Measurements from ENCODE around the gene ARCN1.

The ARCN1 gene

GRCh38 chr11:118614511-118614910 is 42.3 kb downstream of the ARCN1 start:
- intact Hi-C loops (cut with DNase I): no loop called here
- peak in 8 of 42 donors; percentile 2 to 26 (median 8) for DNase-seq

- DNase-seq: peak in 8 of 42 donors; percentile 1 to 19 (median 14)
- intact Hi-C loops (cut with DNase I): no loop called here
Observed at GRCh38 chr11:118615282-118615975, 43.2 kb downstream of the ARCN1 start.

GRCh38 chr11:118615976-118616371 is 43.8 kb downstream of the ARCN1 start:
- intact Hi-C loops (cut with DNase I): no loop called here
- peak in 3 of 42 donors; percentile 17 to 34 (median 20) for DNase-seq

- peak; percentile 70 to 95 (median 87) for DNase-seq
- intact Hi-C loops (cut with DNase I): no loop called here
Observed at GRCh38 chr11:118618115-118618990, 46.1 kb downstream of the ARCN1 start.

- peak in 5 of 42 donors; percentile 7 to 56 (median 29) for DNase-seq
- intact Hi-C loops (cut with DNase I): no loop called here
Observed at GRCh38 chr11:118618991-118619375, 46.8 kb downstream of the ARCN1 start.

- intact Hi-C loops (cut with DNase I): no loop called here
- peak in 16 of 42 donors; percentile 18 to 86 (median 58) for DNase-seq
Observed at GRCh38 chr11:118619444-118620197, 47.4 kb downstream of the ARCN1 start.

GRCh38 chr11:118620529-118621070 is 48.4 kb downstream of the ARCN1 start:
- peak in 3 of 42 donors; percentile 14 to 41 (median 17) for DNase-seq
- intact Hi-C loops (cut with DNase I): no loop called here

GRCh38 chr11:118621071-118621783 is 49.0 kb downstream of the ARCN1 start:
- intact Hi-C loops (cut with DNase I): no loop called here

GRCh38 chr11:118621784-118622375 is 49.7 kb downstream of the ARCN1 start:
- peak in 2 of 42 donors; percentile 6 to 45 for DNase-seq
- intact Hi-C loops (cut with DNase I): no loop called here

More at GRCh38 chr11:118621071-118621783, 49.0 kb downstream of the ARCN1 start:
- peak; percentile 73 to 96 (median 88) for DNase-seq

- intact Hi-C loops (cut with DNase I): no loop called here
- peak in 26 of 42 donors; percentile 38 to 82 (median 60) for DNase-seq
Observed at GRCh38 chr11:118622376-118623268, 50.4 kb downstream of the ARCN1 start.

GRCh38 chr11:118623269-118623655 is 51.1 kb downstream of the ARCN1 start:
- intact Hi-C loops (cut with DNase I): no loop called here
- DNase-seq: peak in 1 of 42 donors; percentile 63

- intact Hi-C loops (cut with DNase I): no loop called here
- DNase-seq: peak in 29 of 42 donors; percentile 33 to 81 (median 60)
Observed at GRCh38 chr11:118625036-118625690, 53.0 kb downstream of the ARCN1 start.

- intact Hi-C loops (cut with DNase I): no loop called here
- DNase-seq: peak in 4 of 42 donors; percentile 27 to 63 (median 40)
Observed at GRCh38 chr11:118625976-118626375, 53.8 kb downstream of the ARCN1 start.

GRCh38 chr11:118627566-118627965 is 55.4 kb downstream of the ARCN1 start:
- no peak for DNase-seq
- intact Hi-C loops (cut with DNase I): no loop called here

- no peak for DNase-seq
- intact Hi-C loops (cut with DNase I): no loop called here
Observed at GRCh38 chr11:118628031-118628430, 55.8 kb downstream of the ARCN1 start.

- intact Hi-C loops (cut with DNase I): no loop called here
- DNase-seq: peak in 33 of 42 donors; percentile 41 to 90 (median 66)
Observed at GRCh38 chr11:118628432-118628831, 56.2 kb downstream of the ARCN1 start.

Measured in head of caudate nucleus (tissue), 42 donors.